ENCODE measurements around the gene C7orf57. TPM values are rescaled to one million over a fixed set of nuclear protein-coding genes. Genes with fewer than 3 reads are reported as not detected.
A peak's percentile ranks its signal among the peaks of the same experiment; 100 is the strongest.
"Not testable (repeated sequence)": the region's sequence is repeated elsewhere in the genome, so short reads cannot be mapped to it uniquely, and the experiment has no call there.

The C7orf57 gene
- not detected for polyA plus RNA-seq (2012; ENCODE audit: low read depth, missing spikeins)

DNA sequence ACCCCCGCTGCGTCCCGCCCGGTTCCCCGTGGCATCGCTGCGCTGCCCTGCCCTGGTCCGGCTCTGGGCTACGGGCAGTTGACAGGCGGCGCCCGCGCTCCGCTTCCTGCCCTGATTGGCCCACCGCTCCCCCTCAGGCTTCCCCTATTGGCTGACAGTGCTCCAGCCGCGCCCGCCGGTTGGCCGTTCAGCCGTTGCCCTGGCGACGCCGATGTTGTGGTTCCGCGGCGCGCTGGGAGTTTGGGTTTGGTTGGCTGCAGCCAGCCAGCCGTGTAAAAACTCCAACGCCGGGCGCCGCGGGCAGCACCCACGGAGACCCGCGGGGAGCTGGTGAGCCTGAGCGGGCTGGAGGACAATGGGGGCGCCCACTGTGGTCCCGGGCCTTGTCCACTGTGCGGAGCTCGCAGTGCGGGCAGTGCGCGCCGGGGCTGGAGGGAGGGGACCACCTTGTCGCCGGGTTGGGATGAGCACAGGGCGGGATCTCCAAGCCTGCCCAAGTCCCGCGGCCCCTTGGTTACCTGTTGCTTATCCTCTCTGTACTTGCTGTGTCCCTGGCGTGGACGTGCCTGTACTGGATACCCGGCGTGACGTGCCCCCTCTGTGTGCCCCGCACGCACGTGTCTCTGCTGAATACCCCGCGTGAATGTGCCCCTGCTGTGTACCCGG lies at the start of gene C7orf57:
C7orf57 (plus strand) TSS at position 243 of the 666 bp plus-strand sequence. CDS start 766 bp downstream, outside the sequence.
- FAIRE-seq (peak; percentile 89), DNase-seq (ENCODE audit: insufficient read length, low spot score) (peak; percentile 87)
- TF ChIP-seq SPI1 (IDR thresholded peaks at IDR 0.05; ENCODE audit: low read depth, low read length) (no peak), PAX5 (IDR thresholded peaks at IDR 0.05; ENCODE audit: insufficient read depth, low read length, severe bottlenecking) (peak; percentile 14)

DNA sequence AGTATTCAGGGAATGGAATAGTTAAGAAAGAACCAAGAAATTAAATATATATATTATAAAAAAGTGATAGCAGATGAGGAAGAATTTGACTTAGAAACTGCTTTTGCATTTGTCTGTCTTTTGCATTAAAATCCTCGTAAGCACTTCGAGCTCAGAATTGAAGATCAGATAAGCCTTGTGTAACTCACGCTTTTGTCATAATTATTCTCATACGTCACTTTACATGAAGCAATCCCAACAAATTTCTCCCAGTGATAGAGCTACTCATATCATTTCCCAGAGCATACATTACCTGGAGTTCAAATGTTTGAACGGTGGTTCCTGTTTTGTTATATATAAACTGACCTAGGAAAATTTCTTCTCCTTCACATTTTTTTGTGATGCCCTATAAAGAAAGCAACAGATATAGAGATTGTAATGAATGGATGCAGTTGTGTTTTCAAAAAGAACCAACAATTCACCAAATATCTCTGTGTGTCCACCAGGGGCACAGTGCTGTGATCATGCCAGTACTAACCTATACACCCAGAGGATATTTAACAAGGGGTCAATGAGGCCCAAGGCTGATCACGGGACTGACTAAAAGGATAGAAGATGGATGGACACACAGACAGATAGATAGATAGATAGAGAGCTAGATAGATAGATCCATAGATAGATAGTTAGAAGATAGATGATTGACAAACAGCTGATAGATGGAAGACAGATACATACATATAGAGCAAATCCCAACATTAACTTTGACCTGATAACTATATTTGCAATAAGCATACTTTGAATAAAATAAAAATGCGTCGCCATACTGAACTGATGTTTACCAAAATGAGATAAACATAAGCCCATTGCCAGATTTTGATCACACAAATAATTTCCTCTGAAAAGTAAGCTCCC lies 46.6 kb upstream of the C7orf57 start:
- FAIRE-seq = no peak
- TF ChIP-seq POU2F2 (IDR thresholded peaks at IDR 0.05; ENCODE audit: low read depth, low read length) = no peak
- TF ChIP-seq POLR2AphosphoS5 (IDR thresholded peaks at IDR 0.05; ENCODE audit: low read depth, low read length) = no peak
- TF ChIP-seq POLR2A (IDR thresholded peaks at IDR 0.05; ENCODE audit: low read depth, low read length) = no peak
- TF ChIP-seq TAF1 (IDR thresholded peaks at IDR 0.05; ENCODE audit: low read depth, low read length) = no peak
- no peak for TF ChIP-seq PAX5 (IDR thresholded peaks at IDR 0.05; ENCODE audit: insufficient read depth, low read length, severe bottlenecking)
- TF ChIP-seq SPI1 (IDR thresholded peaks at IDR 0.05; ENCODE audit: low read depth, low read length) = no peak
- DNase-seq (ENCODE audit: insufficient read length, low spot score) = no peak

DNA sequence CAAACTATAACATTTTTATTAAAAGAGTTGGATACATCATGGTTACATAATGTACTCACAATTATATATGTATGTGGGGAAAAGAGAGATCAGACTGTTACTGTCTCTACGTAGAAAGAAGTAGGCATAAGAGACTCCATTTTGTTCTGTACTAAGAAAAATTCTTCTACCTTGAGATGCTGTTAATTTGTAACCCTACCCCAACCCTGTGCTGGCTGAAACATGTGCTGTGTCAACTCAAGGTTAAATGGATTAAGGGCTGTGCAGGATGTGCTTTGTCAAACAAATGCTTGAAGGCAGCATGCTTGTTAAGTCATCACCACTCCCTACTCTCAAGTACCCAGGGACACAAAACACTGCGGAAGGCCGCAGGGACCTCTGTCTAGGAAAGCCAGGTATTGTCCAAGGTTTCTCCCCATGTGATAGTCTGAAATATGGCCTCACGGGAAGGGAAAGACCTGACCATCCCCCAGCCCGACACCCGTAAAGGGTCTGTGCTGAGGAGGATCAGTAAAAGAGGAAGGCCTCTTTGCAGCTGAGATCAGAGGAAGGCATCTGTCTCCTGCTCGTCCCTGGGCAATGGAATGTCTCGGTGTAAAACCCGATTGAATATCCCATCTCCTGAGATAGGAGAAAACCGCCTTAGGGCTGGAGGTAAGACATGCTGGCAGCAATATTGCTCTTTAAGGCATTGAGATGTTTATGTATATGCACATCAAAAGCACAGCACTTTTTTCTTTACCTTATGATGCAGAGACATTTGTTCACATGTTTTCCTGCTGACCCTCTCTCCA lies 45.5 kb upstream of the C7orf57 start:
- FAIRE-seq; DNase-seq (ENCODE audit: insufficient read length, low spot score): not testable (repeated sequence)

DNA sequence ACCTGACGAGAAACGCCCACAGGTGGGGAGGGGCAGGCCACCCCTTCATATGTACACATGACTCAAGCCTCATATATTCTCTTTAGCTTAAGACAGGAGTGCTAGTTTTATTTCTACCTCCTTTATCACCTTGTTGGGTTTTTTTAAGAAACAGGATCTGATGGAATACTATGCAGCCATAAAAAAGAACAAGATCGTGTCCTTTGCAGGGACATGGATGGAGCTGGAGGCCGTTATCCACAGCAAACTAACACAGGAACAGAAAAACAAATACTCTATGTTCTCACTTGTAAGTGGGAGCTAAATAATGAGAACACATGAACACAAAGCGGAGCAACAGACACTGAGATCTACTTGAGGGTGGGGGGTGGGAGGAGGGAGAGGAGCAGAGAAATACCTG lies 44.8 kb upstream of the C7orf57 start:
- TF ChIP-seq POLR2AphosphoS5 (IDR thresholded peaks at IDR 0.05; ENCODE audit: low read depth, low read length) = no peak
- TF ChIP-seq SPI1 (IDR thresholded peaks at IDR 0.05; ENCODE audit: low read depth, low read length) = no peak
- no peak for TF ChIP-seq PAX5 (IDR thresholded peaks at IDR 0.05; ENCODE audit: insufficient read depth, low read length, severe bottlenecking)
- TF ChIP-seq POU2F2 (IDR thresholded peaks at IDR 0.05; ENCODE audit: low read depth, low read length) = no peak
- TF ChIP-seq TAF1 (IDR thresholded peaks at IDR 0.05; ENCODE audit: low read depth, low read length) = no peak
- no peak for TF ChIP-seq POLR2A (IDR thresholded peaks at IDR 0.05; ENCODE audit: low read depth, low read length)
- FAIRE-seq = no peak
- no peak for DNase-seq (ENCODE audit: insufficient read length, low spot score)

DNA sequence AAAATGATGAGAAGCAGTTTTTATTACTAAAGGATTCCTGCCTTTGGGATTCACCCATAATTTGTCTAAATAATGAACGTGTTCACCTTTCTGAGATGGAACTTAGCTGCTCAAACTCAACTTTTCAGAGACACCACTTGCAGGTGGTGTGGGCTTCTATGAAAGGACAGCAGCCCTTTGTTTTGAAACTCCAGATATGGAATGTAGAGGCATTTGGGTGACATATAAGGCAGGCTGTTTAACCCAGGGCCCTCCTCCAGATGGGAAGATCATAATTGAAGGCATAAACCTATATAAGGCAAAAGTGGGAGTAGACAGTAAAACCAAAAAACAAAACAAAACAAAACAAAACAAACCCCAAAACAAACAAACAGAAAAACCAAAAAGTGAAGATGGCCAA lies 44.1 kb upstream of the C7orf57 start:
- FAIRE-seq (no peak), DNase-seq (ENCODE audit: insufficient read length, low spot score) (no peak)

DNA sequence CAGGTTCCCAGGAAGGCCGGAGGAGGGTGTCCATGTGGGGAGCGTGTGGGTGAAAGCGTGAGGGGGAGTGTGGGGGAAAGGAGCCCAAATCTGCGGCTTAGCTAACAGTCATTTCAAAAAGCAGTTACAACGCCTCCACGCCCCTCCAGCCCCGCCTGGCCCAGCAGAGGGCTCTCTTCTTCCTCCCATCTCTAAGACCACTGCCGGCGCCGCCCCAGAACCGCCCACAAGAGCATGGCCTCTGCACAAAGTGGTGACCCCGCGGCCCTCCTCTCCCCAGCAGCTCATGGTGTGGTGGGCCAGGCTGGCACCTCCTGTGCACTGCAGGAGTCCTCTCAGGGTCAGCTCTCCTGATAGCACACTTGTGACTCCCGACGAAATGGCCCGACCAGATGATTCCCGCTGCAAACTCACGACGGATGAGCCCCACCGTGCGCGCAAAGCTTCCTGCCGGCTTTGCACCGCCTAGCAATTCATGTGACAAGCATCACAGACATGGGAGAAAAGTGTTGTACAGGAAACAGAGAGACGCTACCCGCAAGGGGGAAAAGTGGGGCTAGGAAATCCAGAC lies 43.5 kb upstream of the C7orf57 start:
- peak; percentile 75 for DNase-seq (ENCODE audit: insufficient read length, low spot score)

More for the DNA sequence above, 44.1 kb upstream of the C7orf57 start:
- TF ChIP-seq POLR2AphosphoS5 (IDR thresholded peaks at IDR 0.05; ENCODE audit: low read depth, low read length) = no peak
- no peak for TF ChIP-seq SPI1 (IDR thresholded peaks at IDR 0.05; ENCODE audit: low read depth, low read length)
- no peak for TF ChIP-seq POU2F2 (IDR thresholded peaks at IDR 0.05; ENCODE audit: low read depth, low read length)
- TF ChIP-seq PAX5 (IDR thresholded peaks at IDR 0.05; ENCODE audit: insufficient read depth, low read length, severe bottlenecking) = no peak

DNA sequence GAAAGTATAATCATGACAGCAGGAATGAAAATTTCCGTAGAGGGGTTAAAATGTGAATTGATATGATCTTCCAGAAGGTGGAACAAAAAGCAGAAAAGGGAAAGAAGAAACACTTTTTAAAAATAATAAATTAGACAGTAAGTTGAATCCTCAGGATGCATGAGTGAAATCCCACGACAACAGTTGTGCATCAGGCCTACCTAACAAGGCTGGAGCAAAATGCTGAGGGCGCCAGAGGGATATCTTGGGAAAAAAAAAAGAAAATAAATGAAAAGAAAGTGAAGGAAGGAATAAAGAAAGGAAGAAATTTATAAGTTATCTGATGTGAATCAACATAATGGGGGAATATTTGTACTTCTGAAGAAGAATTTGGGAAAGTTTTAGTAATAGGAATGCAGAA lies 42.9 kb upstream of the C7orf57 start:
- FAIRE-seq (no peak), DNase-seq (ENCODE audit: insufficient read length, low spot score) (no peak)
- TF ChIP-seq SPI1 (IDR thresholded peaks at IDR 0.05; ENCODE audit: low read depth, low read length) (no peak), POLR2AphosphoS5 (IDR thresholded peaks at IDR 0.05; ENCODE audit: low read depth, low read length) (no peak), POU2F2 (IDR thresholded peaks at IDR 0.05; ENCODE audit: low read depth, low read length) (no peak), POLR2A (IDR thresholded peaks at IDR 0.05; ENCODE audit: low read depth, low read length) (no peak), PAX5 (IDR thresholded peaks at IDR 0.05; ENCODE audit: insufficient read depth, low read length, severe bottlenecking) (no peak), TAF1 (IDR thresholded peaks at IDR 0.05; ENCODE audit: low read depth, low read length) (no peak)

More for the DNA sequence above, 43.5 kb upstream of the C7orf57 start:
- FAIRE-seq = peak; percentile 93
- TF ChIP-seq POU2F2 (IDR thresholded peaks at IDR 0.05; ENCODE audit: low read depth, low read length) (peak; percentile 11; the same call in 1 of the 2 replicates), POLR2AphosphoS5 (IDR thresholded peaks at IDR 0.05; ENCODE audit: low read depth, low read length) (no peak)

DNA sequence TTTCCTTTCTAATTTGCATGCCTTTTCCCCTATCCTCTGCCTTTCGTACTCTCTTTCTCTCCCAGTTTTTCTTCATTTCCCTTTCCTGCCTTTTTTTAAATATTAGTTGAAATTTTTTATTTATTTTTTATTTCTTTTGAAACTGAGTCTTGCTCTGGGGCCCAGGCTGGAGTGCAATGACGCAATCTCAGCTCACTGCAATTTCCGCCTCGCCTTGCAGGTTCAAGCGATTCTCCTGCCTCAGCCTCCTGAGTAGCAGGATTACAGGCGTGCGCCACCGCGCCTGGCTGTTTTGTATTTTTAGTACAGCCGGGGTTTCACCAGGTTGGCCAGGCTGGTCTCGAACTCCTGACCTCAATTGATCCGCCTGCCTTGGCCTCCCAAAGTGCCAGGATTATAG lies 35.9 kb upstream of the C7orf57 start:
- TF ChIP-seq SPI1 (IDR thresholded peaks at IDR 0.05; ENCODE audit: low read depth, low read length) (no peak), TAF1 (IDR thresholded peaks at IDR 0.05; ENCODE audit: low read depth, low read length) (no peak), POLR2A (IDR thresholded peaks at IDR 0.05; ENCODE audit: low read depth, low read length) (no peak)
- DNase-seq (ENCODE audit: insufficient read length, low spot score) (no peak), FAIRE-seq (no peak)

DNA sequence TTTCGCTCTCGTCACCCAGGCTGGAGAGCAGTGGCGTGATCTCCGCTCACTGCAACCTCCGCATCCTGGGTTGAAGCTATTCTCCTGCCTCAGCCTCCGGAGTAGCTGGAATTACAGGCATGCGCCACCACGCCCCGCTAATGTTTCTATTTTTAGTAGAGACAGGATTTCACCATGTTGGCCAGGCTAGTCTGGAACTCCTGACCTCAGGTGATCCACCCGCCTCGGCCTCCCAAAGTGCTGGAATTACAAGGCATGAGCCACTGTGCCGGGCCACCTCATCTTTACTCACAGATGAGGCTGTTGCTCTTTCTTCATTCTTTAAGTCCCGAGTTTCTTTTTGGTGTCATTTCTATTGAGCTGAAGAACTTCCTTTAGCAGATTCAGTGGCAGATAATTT lies 35.2 kb upstream of the C7orf57 start:
- not testable (repeated sequence) for DNase-seq (ENCODE audit: insufficient read length, low spot score); FAIRE-seq

DNA sequence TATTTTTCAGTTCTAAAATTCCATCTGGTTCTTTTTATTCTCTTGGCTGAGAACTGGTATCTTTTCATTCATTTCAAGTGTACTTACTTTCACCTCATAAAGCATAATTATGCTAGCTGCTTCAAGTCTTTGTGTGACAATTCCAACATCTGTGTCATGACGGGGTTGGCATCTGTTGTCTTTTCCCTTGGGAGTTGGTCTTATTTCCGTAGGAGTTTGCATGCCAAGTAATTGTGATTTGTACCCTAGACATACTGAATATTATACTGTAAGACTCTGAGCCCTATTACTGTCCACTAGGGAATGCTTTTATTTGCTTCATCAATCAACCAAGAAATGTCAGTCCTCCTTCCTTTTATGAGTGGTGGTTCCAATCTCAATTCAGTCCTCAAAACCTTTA lies 31.3 kb upstream of the C7orf57 start:
- no peak for DNase-seq (ENCODE audit: insufficient read length, low spot score)
- no peak for TF ChIP-seq PAX5 (IDR thresholded peaks at IDR 0.05; ENCODE audit: insufficient read depth, low read length, severe bottlenecking)
- TF ChIP-seq TAF1 (IDR thresholded peaks at IDR 0.05; ENCODE audit: low read depth, low read length) = no peak
- no peak for TF ChIP-seq POLR2AphosphoS5 (IDR thresholded peaks at IDR 0.05; ENCODE audit: low read depth, low read length)
- TF ChIP-seq SPI1 (IDR thresholded peaks at IDR 0.05; ENCODE audit: low read depth, low read length) = no peak
- TF ChIP-seq POLR2A (IDR thresholded peaks at IDR 0.05; ENCODE audit: low read depth, low read length) = no peak
- TF ChIP-seq POU2F2 (IDR thresholded peaks at IDR 0.05; ENCODE audit: low read depth, low read length) = no peak
- FAIRE-seq = no peak

Measured in GM12891 (cell line).